ENCODE data around the gene ABCC8. TPM values are rescaled to one million over a fixed set of nuclear protein-coding genes. Genes with fewer than 3 reads are reported as not detected.
A peak's percentile ranks its signal among the peaks of the same experiment; 100 is the strongest.

ABCC8 gene
- total RNA-seq, 2 experiments from 2014 or later: not detected

- Mint-ChIP-seq H3K4me3 (peak overlapping the region; percentile 21), H3K27ac (no peak overlapping the region), H3K9me3 (no peaks in the 10 kb centered on the region), H3K27me3 (peaks cover 12% of the 10 kb centered on the region), H3K36me3 (ENCODE audit: low read depth) (no peaks in the 10 kb centered on the region), H3K4me1 (peaks cover 12% of the 10 kb centered on the region)
- no peak for DNase-seq
- POLR2A ChIA-PET: no interaction called here
- CTCF ChIA-PET: interaction anchor here (0.9 to 1.2 kb wide), 2 partner anchors 42 to 86 kb away, joined by 3 read pairs; no protein-coding TSS in a partner anchor
Observed at GRCh38 chr11:17389957-17390649, 86.5 kb downstream of the ABCC8 start.

- H3K27ac Mint-ChIP-seq: no peak overlapping the region
- peaks cover 12% of the 10 kb centered on the region for H3K27me3 Mint-ChIP-seq
- ChIA-PET POLR2A (no interaction called here), CTCF (interaction anchor here (0.9 to 1.2 kb wide), 2 partner anchors 42 to 85 kb away, joined by 3 read pairs; no protein-coding TSS in a partner anchor)
- peak; percentile 74 for DNase-seq
- H3K9me3 Mint-ChIP-seq: no peaks in the 10 kb centered on the region
- H3K36me3 Mint-ChIP-seq (ENCODE audit: low read depth): no peaks in the 10 kb centered on the region
- peak overlapping the region; percentile 76 for H3K4me3 Mint-ChIP-seq
- H3K4me1 Mint-ChIP-seq: peaks cover 12% of the 10 kb centered on the region
Observed at GRCh38 chr11:17389211-17389956, 87.3 kb downstream of the ABCC8 start.

- H3K27ac Mint-ChIP-seq: peak within 1 kb of the TSS; percentile 36
- H3K27me3 Mint-ChIP-seq: peaks cover 12% of the 10 kb centered on the region
- H3K4me1 Mint-ChIP-seq: peaks cover 12% of the 10 kb centered on the region
- ChIA-PET CTCF (interaction anchor here (0.8 kb wide), 2 partner anchors 9 to 117 kb away, joined by 3 read pairs; no protein-coding TSS in a partner anchor), POLR2A (no interaction called here)
- no peaks in the 10 kb centered on the region for H3K36me3 Mint-ChIP-seq (ENCODE audit: low read depth)
- peak within 1 kb of the TSS; percentile 76 for H3K4me3 Mint-ChIP-seq
- H3K9me3 Mint-ChIP-seq: no peaks in the 10 kb centered on the region
- no peak for DNase-seq
Observed at GRCh38 chr11:17388609-17389210, 87.9 kb downstream of the ABCC8 start, which contains the start of gene KCNJ11. Gene KCNJ11 (minus strand): TSS chr11:17388659. CDS start chr11:17388091, 568 bp downstream.

GRCh38 chr11:17387811-17388210 lies 88.8 kb downstream of the ABCC8 start:
- H3K4me3 Mint-ChIP-seq: peak overlapping the region; percentile 23
- peaks cover 12% of the 10 kb centered on the region for H3K4me1 Mint-ChIP-seq
- ChIA-PET POLR2A (no interaction called here), CTCF (interaction anchor here (0.8 kb wide), 1 partner anchor 118 kb away, joined by 3 read pairs; no protein-coding TSS in a partner anchor)
- no peaks in the 10 kb centered on the region for H3K9me3 Mint-ChIP-seq
- H3K27ac Mint-ChIP-seq: no peak overlapping the region
- H3K36me3 Mint-ChIP-seq (ENCODE audit: low read depth): no peaks in the 10 kb centered on the region
- H3K27me3 Mint-ChIP-seq: peaks cover 12% of the 10 kb centered on the region
- DNase-seq: no peak

- H3K4me1 Mint-ChIP-seq: peaks cover 12% of the 10 kb centered on the region
- peaks cover 12% of the 10 kb centered on the region for H3K27me3 Mint-ChIP-seq
- no peaks in the 10 kb centered on the region for H3K36me3 Mint-ChIP-seq (ENCODE audit: low read depth)
- H3K9me3 Mint-ChIP-seq: no peaks in the 10 kb centered on the region
- peak overlapping the region; percentile 23 for H3K4me3 Mint-ChIP-seq
- DNase-seq: no peak
- ChIA-PET CTCF (interaction anchor here (0.7 to 1.0 kb wide), 5 partner anchors 9 to 160 kb away, joined by 3 to 4 read pairs (median 3); no protein-coding TSS in a partner anchor), POLR2A (no interaction called here)
- H3K27ac Mint-ChIP-seq: no peak overlapping the region
Observed at GRCh38 chr11:17387254-17387653, 89.4 kb downstream of the ABCC8 start.

GRCh38 chr11:17386331-17387084 lies 90.1 kb downstream of the ABCC8 start:
- Mint-ChIP-seq H3K4me1 (peaks cover 12% of the 10 kb centered on the region), H3K9me3 (no peaks in the 10 kb centered on the region), H3K4me3 (no peak overlapping the region), H3K27me3 (peaks cover 12% of the 10 kb centered on the region), H3K36me3 (ENCODE audit: low read depth) (no peaks in the 10 kb centered on the region), H3K27ac (no peak overlapping the region)
- ChIA-PET POLR2A (no interaction called here), CTCF (interaction anchor here (0.7 to 1.0 kb wide), 5 partner anchors 9 to 159 kb away, joined by 3 to 4 read pairs (median 3); no protein-coding TSS in a partner anchor)
- peak; percentile 50 for DNase-seq

- POLR2A ChIA-PET: no interaction called here
- Mint-ChIP-seq H3K9me3 (no peaks in the 10 kb centered on the region), H3K4me3 (no peak overlapping the region), H3K4me1 (peaks cover 12% of the 10 kb centered on the region), H3K27me3 (peaks cover 8% of the 10 kb centered on the region), H3K36me3 (ENCODE audit: low read depth) (no peaks in the 10 kb centered on the region), H3K27ac (no peak overlapping the region)
- CTCF ChIA-PET: interaction anchor here (1.0 kb wide), 1 partner anchor 8 kb away, joined by 3 read pairs; no protein-coding TSS in a partner anchor
- DNase-seq: no peak
Observed at GRCh38 chr11:17385926-17386325, 90.7 kb downstream of the ABCC8 start.

GRCh38 chr11:17385492-17385891 lies 91.2 kb downstream of the ABCC8 start:
- H3K9me3 Mint-ChIP-seq: no peaks in the 10 kb centered on the region
- ChIA-PET CTCF (no interaction called here), POLR2A (no interaction called here)
- H3K27ac Mint-ChIP-seq: no peak overlapping the region
- H3K4me3 Mint-ChIP-seq: no peak overlapping the region
- H3K36me3 Mint-ChIP-seq (ENCODE audit: low read depth): no peaks in the 10 kb centered on the region
- DNase-seq: no peak
- peaks cover 12% of the 10 kb centered on the region for H3K4me1 Mint-ChIP-seq
- H3K27me3 Mint-ChIP-seq: peaks cover 6% of the 10 kb centered on the region

- POLR2A ChIA-PET: no interaction called here
- H3K4me1 Mint-ChIP-seq: peaks cover 3% of the 10 kb centered on the region
- no peaks in the 10 kb centered on the region for H3K9me3 Mint-ChIP-seq
- peak; percentile 85 for DNase-seq
- H3K27me3 Mint-ChIP-seq: no peaks in the 10 kb centered on the region
- no peaks in the 10 kb centered on the region for H3K36me3 Mint-ChIP-seq (ENCODE audit: low read depth)
- H3K27ac Mint-ChIP-seq: no peak overlapping the region
- CTCF ChIA-PET: interaction anchor here (0.8 to 2.0 kb wide), 9 partner anchors 9 to 144 kb away, joined by 3 to 7 read pairs (median 4); no protein-coding TSS in a partner anchor
- H3K4me3 Mint-ChIP-seq: no peak overlapping the region
Observed at GRCh38 chr11:17384002-17384511, 92.6 kb downstream of the ABCC8 start.

GRCh38 chr11:17383461-17383860 lies 93.2 kb downstream of the ABCC8 start:
- H3K9me3 Mint-ChIP-seq: no peaks in the 10 kb centered on the region
- no peaks in the 10 kb centered on the region for H3K27me3 Mint-ChIP-seq
- H3K4me3 Mint-ChIP-seq: no peak overlapping the region
- H3K36me3 Mint-ChIP-seq (ENCODE audit: low read depth): no peaks in the 10 kb centered on the region
- DNase-seq: no peak
- H3K4me1 Mint-ChIP-seq: no peaks in the 10 kb centered on the region
- H3K27ac Mint-ChIP-seq: no peak overlapping the region
- ChIA-PET CTCF (interaction anchor here (0.8 to 2.0 kb wide), 8 partner anchors 8 to 144 kb away, joined by 3 to 7 read pairs (median 4); no protein-coding TSS in a partner anchor), POLR2A (no interaction called here)

GRCh38 chr11:17382046-17382728 lies 94.5 kb downstream of the ABCC8 start:
- no peaks in the 10 kb centered on the region for H3K4me1 Mint-ChIP-seq
- DNase-seq: no peak
- ChIA-PET CTCF (interaction anchor here (0.6 to 1.6 kb wide), 2 partner anchors 131 to 156 kb away, joined by 4 read pairs; no protein-coding TSS in a partner anchor), POLR2A (no interaction called here)
- H3K4me3 Mint-ChIP-seq: no peak overlapping the region
- no peaks in the 10 kb centered on the region for H3K36me3 Mint-ChIP-seq (ENCODE audit: low read depth)
- H3K27ac Mint-ChIP-seq: no peak overlapping the region
- no peaks in the 10 kb centered on the region for H3K27me3 Mint-ChIP-seq
- H3K9me3 Mint-ChIP-seq: no peaks in the 10 kb centered on the region
